DOHH2 (cell line): ENCODE data around the gene GABBR1.

ENCODE experiments used
- CTCF ChIP-seq: fragments of 200-600 bp; sonication (generic); IDR thresholded peaks from one replicate; pipeline ENCODE4 v1.5.1; 2014; ENCODE audit warnings: antibody characterized with exemption, mild to moderate bottlenecking, low read depth, low read length; ENCODE audit not compliant: poor library complexity, severe bottlenecking
- EZH2phosphoT487 ChIP-seq: fragments of 200-600 bp; sonication (generic); IDR thresholded peaks from 2 replicates; pipeline ENCODE4 v1.6.1; 2017; ENCODE audit warnings: borderline replicate concordance, mild to moderate bottlenecking, antibody characterized with exemption, low read length, moderate library complexity, mixed read lengths

GRCh38 chr6:29655658-29656057, 22.7 kb upstream of the GABBR1 start:
- no peak for TF ChIP-seq CTCF
- TF ChIP-seq EZH2phosphoT487 = no peak
